Fibroblast of pulmonary artery (primary cell): ENCODE measurements around the gene GALNT2.

Experiments used
- DNase-seq: peaks from one replicate; pipeline ENCODE4 v3.0.0-alpha.2; 2010; ENCODE audit warnings: low read depth
- H3K4me3 ChIP-seq: replicated peaks from 2 replicates; pipeline ENCODE4 v1.5.1; 2011; ENCODE audit warnings: low read depth, mild to moderate bottlenecking, control low read depth, low read length, moderate library complexity
- TF ChIP-seq, protein P1 (sequence below): IDR thresholded peaks from 2 replicates; pipeline ENCODE4 v1.5.1; 2011; ENCODE audit warnings: mild to moderate bottlenecking, control low read depth, low read length, inconsistent platforms; ENCODE audit errors: missing control alignments

GALNT2 gene

DNA sequence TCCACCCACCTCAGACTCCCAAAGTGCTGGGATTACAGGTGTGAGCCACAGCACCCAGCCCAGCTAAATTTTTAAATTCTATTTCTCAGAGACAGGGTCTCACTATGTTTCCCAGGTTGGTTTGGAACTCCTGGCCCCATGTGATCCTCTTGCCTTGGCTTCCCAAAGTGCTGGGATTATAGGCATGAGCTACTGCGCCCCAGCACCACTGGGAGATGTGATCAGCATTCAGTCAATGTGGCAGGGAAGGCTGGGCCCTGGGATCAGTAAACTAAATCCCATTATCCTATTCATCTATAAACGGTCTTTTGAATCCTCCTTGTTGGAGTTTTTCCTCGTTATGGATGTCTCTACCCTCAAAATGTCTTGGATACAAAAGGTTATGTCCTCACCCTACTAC lies 245.6 kb downstream of the GALNT2 start:
- DNase-seq: no peak
- TF ChIP-seq, protein P1, sequence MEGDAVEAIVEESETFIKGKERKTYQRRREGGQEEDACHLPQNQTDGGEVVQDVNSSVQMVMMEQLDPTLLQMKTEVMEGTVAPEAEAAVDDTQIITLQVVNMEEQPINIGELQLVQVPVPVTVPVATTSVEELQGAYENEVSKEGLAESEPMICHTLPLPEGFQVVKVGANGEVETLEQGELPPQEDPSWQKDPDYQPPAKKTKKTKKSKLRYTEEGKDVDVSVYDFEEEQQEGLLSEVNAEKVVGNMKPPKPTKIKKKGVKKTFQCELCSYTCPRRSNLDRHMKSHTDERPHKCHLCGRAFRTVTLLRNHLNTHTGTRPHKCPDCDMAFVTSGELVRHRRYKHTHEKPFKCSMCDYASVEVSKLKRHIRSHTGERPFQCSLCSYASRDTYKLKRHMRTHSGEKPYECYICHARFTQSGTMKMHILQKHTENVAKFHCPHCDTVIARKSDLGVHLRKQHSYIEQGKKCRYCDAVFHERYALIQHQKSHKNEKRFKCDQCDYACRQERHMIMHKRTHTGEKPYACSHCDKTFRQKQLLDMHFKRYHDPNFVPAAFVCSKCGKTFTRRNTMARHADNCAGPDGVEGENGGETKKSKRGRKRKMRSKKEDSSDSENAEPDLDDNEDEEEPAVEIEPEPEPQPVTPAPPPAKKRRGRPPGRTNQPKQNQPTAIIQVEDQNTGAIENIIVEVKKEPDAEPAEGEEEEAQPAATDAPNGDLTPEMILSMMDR: no peak
- no peak overlapping the region for H3K4me3 ChIP-seq

DNA sequence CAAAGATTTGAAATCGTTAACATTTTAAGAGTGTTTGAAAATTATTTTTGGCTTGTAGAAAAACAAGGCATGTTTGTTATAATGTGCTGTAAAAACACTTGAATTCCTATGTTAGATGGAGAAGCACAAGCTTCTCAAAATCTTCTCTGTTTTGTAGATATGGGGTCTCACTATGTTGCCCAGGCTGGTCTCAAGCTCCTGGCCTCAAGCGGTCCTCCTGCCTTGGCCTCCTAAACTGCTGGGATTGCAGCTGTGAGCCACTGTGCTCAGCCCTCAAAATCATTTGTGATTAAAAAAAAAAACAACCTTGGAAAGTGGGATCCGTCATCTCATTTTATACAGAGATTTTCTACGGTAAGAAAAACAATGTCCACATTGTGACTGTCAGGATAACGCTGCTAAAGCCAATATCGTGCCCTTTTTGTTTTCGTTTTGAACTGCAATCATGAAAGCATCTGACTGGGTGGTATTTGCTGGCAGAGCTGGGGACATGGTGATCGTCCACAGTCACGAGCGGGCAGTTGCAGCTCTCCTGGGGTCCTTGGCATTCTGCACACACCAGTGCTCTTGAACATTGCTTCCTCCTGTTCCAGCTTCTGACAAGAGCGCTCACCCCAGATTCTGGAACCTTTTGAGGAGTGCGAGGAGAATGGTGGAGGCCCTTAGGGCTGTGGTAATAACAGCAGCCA lies 246.6 kb downstream of the GALNT2 start:
- TF ChIP-seq, protein P1: no peak
- no peak overlapping the region for H3K4me3 ChIP-seq
- DNase-seq: no peak

- TF ChIP-seq, protein P1: no peak
- no peak overlapping the region for H3K4me3 ChIP-seq
- no peak for DNase-seq
Observed at GRCh38 chr1:230314142-230314470, 247.1 kb downstream of the GALNT2 start.

DNA sequence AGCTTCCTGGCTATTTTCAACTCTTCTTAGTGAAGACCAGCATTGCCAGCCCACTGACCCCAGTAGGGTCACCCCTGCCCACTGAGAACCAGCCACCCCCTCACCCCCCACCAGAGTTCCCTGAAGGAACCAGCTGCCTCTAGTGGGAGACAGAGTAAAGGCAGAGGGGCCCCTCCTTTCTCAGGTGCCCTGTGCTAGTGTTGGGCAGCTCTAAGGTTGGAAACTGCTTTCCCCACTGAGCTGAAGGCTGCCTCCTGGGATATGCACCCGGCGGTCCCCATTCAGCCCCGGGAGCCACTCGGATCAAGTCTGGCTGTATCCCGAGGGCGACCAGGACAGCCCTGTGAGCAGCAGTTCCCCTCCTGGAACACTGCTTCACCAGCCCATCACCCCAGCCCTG lies 248.1 kb downstream of the GALNT2 start:
- H3K4me3 ChIP-seq: no peak overlapping the region
- DNase-seq: no peak
- TF ChIP-seq, protein P1: no peak

DNA sequence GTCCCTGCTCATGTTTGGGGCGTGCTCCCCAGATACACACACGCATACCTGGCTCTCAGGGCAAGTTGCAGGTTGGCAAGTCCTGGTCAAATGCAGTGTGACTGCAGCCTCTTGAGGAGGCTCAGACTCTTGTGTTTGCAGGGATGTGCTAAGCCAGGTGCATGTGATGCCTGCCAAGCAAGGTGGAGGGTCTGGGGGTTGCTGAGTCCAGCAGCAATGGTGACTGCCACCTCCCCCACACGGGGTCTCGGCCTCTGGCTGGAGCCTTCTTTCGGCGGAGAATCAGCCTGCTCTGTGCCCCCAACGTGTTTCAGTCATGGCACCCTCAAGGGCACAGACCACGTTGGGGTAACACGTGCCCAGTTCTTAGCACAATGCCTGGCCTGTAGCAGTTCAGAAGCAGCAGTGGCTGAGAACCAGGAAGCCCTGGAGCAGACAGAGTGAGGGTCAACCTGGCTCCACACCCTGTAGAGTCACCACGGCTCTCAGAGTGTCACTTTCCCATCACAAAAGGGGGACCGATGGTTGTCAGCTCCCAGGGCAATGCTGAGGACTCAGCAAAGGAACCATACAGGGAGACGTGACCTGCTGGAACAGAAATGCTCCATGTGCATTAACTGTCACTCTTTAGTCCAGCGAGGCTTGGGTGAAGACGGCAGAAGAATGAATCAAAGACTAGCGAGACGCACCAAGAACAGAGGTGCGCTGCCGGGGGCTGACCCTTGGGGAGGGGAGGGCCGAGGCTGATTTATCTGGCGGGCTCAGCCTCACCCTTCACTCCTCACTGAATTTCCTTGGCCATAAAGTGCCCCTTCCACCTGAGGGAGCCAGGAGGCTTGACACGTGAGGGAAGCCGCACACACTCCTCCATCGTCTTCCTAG lies 250.1 kb downstream of the GALNT2 start:
- no peak overlapping the region for H3K4me3 ChIP-seq
- TF ChIP-seq, protein P1: no peak
- DNase-seq: no peak

DNA sequence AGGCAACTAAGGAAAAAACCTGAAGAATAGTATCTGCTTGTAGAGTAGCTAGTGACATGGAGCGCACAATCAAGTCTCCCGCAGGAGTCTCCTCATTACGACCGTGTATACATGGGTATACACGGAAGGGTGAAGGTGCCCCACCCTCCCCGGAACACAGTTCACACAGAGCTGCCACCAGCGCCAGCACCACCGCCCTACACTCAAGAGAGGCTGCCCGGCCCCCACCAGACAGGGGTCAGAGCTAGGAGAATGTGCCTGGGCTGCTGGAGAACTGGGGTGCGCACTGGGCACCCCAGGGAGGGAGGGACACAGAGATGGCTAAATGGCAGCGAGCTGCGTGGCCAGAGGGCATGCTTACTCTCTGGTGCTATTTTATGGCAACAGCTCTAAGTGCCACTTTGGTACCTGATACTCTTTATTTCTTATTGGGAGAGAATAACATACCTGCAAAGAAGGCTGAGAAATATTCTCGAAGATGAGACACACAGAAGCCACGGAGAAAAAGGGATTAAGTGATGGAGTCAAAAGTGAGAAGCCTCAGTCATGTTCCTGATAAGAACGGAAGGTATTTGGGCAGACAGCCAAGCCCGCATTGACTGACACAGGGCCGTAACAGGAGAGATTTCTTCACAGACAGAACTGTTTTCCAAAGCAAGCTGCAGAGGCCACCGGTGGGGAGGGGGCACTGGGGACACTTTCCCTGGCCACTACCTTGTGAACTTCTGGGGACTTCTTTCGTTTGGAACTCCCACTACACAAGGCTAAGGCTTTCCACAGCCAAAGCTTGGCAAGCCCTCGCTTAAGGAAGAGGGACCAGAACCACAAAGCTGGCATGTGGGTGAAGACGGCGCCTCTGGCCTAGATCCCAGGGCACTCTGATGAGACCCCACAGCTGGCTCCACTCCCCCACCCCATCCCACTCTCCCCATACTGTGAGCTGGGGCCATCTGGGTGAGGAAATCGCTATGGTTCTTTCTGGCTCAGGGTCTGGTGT lies 251.1 kb downstream of the GALNT2 start:
- H3K4me3 ChIP-seq: no peak overlapping the region
- TF ChIP-seq, protein P1: no peak
- DNase-seq: peak; percentile 31
